ENCODE results near the gene COG7. TPM values are rescaled to one million over a fixed set of nuclear protein-coding genes. Genes with fewer than 3 reads are reported as not detected.

Gene COG7
- total RNA-seq, 1 donor from 2014 or later, result 25.9 TPM

DNA sequence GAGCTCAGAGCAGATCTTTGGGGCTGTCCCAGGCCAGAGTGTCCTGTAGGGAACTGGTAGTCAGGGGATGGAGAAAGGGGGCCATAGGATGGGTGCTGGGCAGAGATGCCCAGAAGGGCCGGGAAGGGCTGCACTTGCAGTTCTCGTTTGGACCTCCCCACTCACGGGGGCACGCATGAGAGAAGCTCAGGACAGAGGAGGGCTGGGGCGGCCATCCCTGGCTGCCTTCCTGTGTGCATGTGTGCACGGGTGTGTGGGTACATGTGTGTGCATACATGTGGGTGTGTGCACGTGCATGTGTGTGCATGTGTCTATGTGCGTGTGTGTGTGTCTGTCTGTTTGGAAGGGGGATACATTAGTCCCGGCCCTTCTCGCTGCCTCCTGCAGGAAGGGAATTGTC, 73.3 kb downstream of the COG7 start:
- Histone ChIP-seq H3K27ac (no peak overlapping the region), H3K4me3 (no peak overlapping the region), H3K9me3 (no peaks in the 10 kb centered on the region), H3K27me3 (no peaks in the 10 kb centered on the region), H3K4me1 (no peaks in the 10 kb centered on the region), H3K36me3 (no peaks in the 10 kb centered on the region)
- intact Hi-C loops (cut with DNase I), result no loop called here
- TF ChIP-seq CTCF (IDR thresholded peaks at IDR 0.05), result no peak
- DNase-seq (ENCODE audit: low spot score in 2 of 2), result no peak

GRCh38 chr16:23378921-23379320, 74.1 kb downstream of the COG7 start:
- no peak for TF ChIP-seq CTCF (IDR thresholded peaks at IDR 0.05)
- Histone ChIP-seq H3K27me3 (no peaks in the 10 kb centered on the region), H3K4me1 (no peaks in the 10 kb centered on the region), H3K27ac (no peak overlapping the region), H3K36me3 (no peaks in the 10 kb centered on the region), H3K4me3 (no peak overlapping the region), H3K9me3 (no peaks in the 10 kb centered on the region)
- intact Hi-C loops (cut with DNase I), result no loop called here
- DNase-seq (ENCODE audit: low spot score in 2 of 2), result no peak

DNA sequence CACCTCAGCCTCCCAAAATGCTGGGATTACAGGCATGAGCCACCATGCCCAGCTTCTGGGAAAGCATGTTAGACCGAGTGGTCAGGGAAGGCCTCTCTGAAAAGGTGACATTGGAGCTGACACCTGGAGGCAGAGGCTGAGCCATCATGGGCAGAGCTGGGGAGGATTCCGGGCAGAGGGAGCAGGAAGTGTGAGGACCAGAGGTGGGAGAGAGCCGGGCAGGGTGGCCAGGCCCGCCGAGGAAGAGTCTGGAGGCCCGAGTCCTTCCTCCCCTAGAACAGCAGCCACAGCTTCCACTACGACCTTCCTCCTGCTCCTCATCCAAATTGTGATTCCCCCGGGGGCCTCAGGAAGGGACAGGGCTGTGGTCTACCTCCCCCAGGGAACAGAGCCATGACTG, 74.7 kb downstream of the COG7 start:
- H3K27me3 ChIP-seq, result no peaks in the 10 kb centered on the region
- H3K4me1 ChIP-seq, result no peaks in the 10 kb centered on the region
- no peaks in the 10 kb centered on the region for H3K9me3 ChIP-seq
- no peak overlapping the region for H3K4me3 ChIP-seq
- no peaks in the 10 kb centered on the region for H3K36me3 ChIP-seq
- no peak for DNase-seq (ENCODE audit: low spot score in 2 of 2)
- intact Hi-C loops (cut with DNase I), result no loop called here
- H3K27ac ChIP-seq, result no peak overlapping the region
- TF ChIP-seq CTCF (IDR thresholded peaks at IDR 0.05), result no peak

GRCh38 chr16:23377071-23377931, 75.7 kb downstream of the COG7 start:
- no peak overlapping the region for H3K27ac ChIP-seq
- H3K4me1 ChIP-seq, result no peaks in the 10 kb centered on the region
- H3K36me3 ChIP-seq, result no peaks in the 10 kb centered on the region
- TF ChIP-seq CTCF (IDR thresholded peaks at IDR 0.05), result no peak
- H3K4me3 ChIP-seq, result no peak overlapping the region
- no peaks in the 10 kb centered on the region for H3K27me3 ChIP-seq
- H3K9me3 ChIP-seq, result no peaks in the 10 kb centered on the region
- intact Hi-C loops (cut with DNase I), result no loop called here
- DNase-seq (ENCODE audit: low spot score in 2 of 2), result no peak

DNA sequence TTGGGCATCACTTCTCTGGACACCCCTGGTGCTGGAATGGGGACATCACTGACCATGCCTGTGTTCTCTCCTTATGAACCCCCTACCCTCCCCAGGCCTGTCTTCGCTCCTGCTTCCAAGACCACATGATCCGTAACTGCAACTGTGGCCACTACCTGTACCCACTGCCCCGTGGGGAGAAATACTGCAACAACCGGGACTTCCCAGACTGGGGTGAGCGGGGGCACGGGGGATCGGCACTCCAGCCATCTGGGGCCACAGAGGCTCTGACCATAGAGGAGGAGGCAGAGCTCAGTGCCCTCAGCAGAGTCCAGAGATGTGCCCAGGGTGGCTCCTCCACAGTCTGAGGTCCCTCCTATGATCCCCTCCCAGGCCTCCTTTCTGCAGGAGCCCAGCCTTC, 77.3 kb downstream of the COG7 start:
- no peaks in the 10 kb centered on the region for H3K27me3 ChIP-seq
- TF ChIP-seq CTCF (IDR thresholded peaks at IDR 0.05), result no peak
- no peak overlapping the region for H3K27ac ChIP-seq
- intact Hi-C loops (cut with DNase I), result no loop called here
- H3K36me3 ChIP-seq, result no peaks in the 10 kb centered on the region
- no peak for DNase-seq (ENCODE audit: low spot score in 2 of 2)
- H3K9me3 ChIP-seq, result no peaks in the 10 kb centered on the region
- H3K4me1 ChIP-seq, result no peaks in the 10 kb centered on the region
- no peak overlapping the region for H3K4me3 ChIP-seq

Data from ascending aorta (tissue), 2 donors.